ENCODE results near the gene MRPL52. TPM values are rescaled to one million over a fixed set of nuclear protein-coding genes. Genes with fewer than 3 reads are reported as not detected.

MRPL52 gene
- total RNA-seq, 2 experiments from 2014 or later: 170 TPM

GRCh38 chr14:22882529-22883172 is 53.0 kb downstream of the MRPL52 start:
- Mint-ChIP-seq H3K27me3 (ENCODE audit: low read depth) (peaks cover 2% of the 10 kb centered on the region), H3K4me3 (no peak overlapping the region), H3K9me3 (no peaks in the 10 kb centered on the region), H3K4me1 (ENCODE audit: low read depth) (peaks cover 29% of the 10 kb centered on the region), H3K36me3 (ENCODE audit: low read depth) (no peaks in the 10 kb centered on the region), H3K27ac (peak overlapping the region; percentile 50)
- intact Hi-C loops (cut with micrococcal nuclease): no loop called here
- CTCF ChIA-PET: interaction anchor here (0.5 to 10.8 kb wide), 10 partner anchors 11 to 1359 kb away, joined by 3 to 125 read pairs (median 4); partner anchors contain the start of gene LRP10
- DNase-seq: peak; percentile 66

GRCh38 chr14:22883173-22883976 is 53.7 kb downstream of the MRPL52 start, which contains the start of gene REM2:
TSS of gene REM2 (plus strand) at chr14:22883222. CDS start at chr14:22883288, 66 bp downstream.
- CTCF ChIA-PET: interaction anchor here (0.5 to 10.8 kb wide), 9 partner anchors 12 to 225 kb away, joined by 3 to 125 read pairs (median 4); partner anchors contain the start of gene LRP10
- no peak within 1 kb of the TSS for H3K4me3 Mint-ChIP-seq
- DNase-seq: no peak
- peak within 1 kb of the TSS; percentile 51 for H3K27ac Mint-ChIP-seq
- H3K27me3 Mint-ChIP-seq (ENCODE audit: low read depth): peaks cover 2% of the 10 kb centered on the region
- peaks cover 36% of the 10 kb centered on the region for H3K4me1 Mint-ChIP-seq (ENCODE audit: low read depth)
- H3K9me3 Mint-ChIP-seq: no peaks in the 10 kb centered on the region
- intact Hi-C loops (cut with micrococcal nuclease): no loop called here
- no peaks in the 10 kb centered on the region for H3K36me3 Mint-ChIP-seq (ENCODE audit: low read depth)

- Mint-ChIP-seq H3K9me3 (no peaks in the 10 kb centered on the region), H3K4me3 (no peak overlapping the region), H3K27ac (no peak overlapping the region), H3K4me1 (ENCODE audit: low read depth) (peaks cover 40% of the 10 kb centered on the region), H3K27me3 (ENCODE audit: low read depth) (peaks cover 2% of the 10 kb centered on the region), H3K36me3 (ENCODE audit: low read depth) (no peaks in the 10 kb centered on the region)
- CTCF ChIA-PET: interaction anchor here (0.5 to 10.8 kb wide), 7 partner anchors 12 to 111 kb away, joined by 3 to 125 read pairs (median 4); partner anchors contain the start of gene LRP10
- DNase-seq: no peak
- intact Hi-C loops (cut with micrococcal nuclease): no loop called here
Measured at GRCh38 chr14:22884076-22884737, 54.5 kb downstream of the MRPL52 start.

Other genes with a start within 250 kb of the MRPL52 start
- gene DAD1, start 240.7 kb upstream of the MRPL52 start, total RNA-seq: 100 to 1,000 TPM; 219 to 226 TPM
- gene ABHD4, start 231.6 kb upstream of the MRPL52 start, total RNA-seq: 10 to 100 TPM; 11.1 to 11.9 TPM
- not detected for gene OR6J1, start 185.5 kb upstream of the MRPL52 start, total RNA-seq
- 100 to 1,000 TPM; 149 to 152 TPM for gene OXA1L, start 63.2 kb upstream of the MRPL52 start, total RNA-seq
- 1 to 10 TPM in 1 of 2 experiments, under 1 TPM in 1; 0.40 to 1.1 TPM for gene SLC7A7, start 14.5 kb upstream of the MRPL52 start, total RNA-seq
- gene MMP14, start 6.7 kb downstream of the MRPL52 start, total RNA-seq: 1 to 10 TPM; 1.3 to 2.1 TPM
- gene LRP10, start 41.9 kb downstream of the MRPL52 start, total RNA-seq: 10 to 100 TPM; 71.9 to 75.2 TPM
- gene REM2, start 53.3 kb downstream of the MRPL52 start, total RNA-seq: under 1 TPM; 0.69 to 0.74 TPM
- gene RBM23, start 89.3 kb downstream of the MRPL52 start, total RNA-seq: 10 to 100 TPM; 53.5 to 61.2 TPM
- gene PRMT5, start 99.5 kb downstream of the MRPL52 start, total RNA-seq: 10 to 100 TPM; 81.0 to 92.8 TPM
- 10 to 100 TPM; 97.1 to 97.3 TPM for gene HAUS4, start 127.2 kb downstream of the MRPL52 start, total RNA-seq
- 1 to 10 TPM; 2.1 to 2.8 TPM for gene AJUBA, start 152.7 kb downstream of the MRPL52 start, total RNA-seq
- 1 to 10 TPM; 8.3 to 9.3 TPM for gene C14orf93, start 180.3 kb downstream of the MRPL52 start, total RNA-seq
- gene PSMB5, start 205.0 kb downstream of the MRPL52 start, total RNA-seq: 100 to 1,000 TPM; 120 to 125 TPM
- not detected for gene PSMB11, start 212.3 kb downstream of the MRPL52 start, total RNA-seq
- 1 to 10 TPM; 1.3 to 1.4 TPM for gene CDH24, start 227.6 kb downstream of the MRPL52 start, total RNA-seq